K562 (cell line): Measurements from ENCODE around the gene CUL4B. TPM values are rescaled to one million over a fixed set of nuclear protein-coding genes. Genes with fewer than 3 reads are reported as not detected.

Experiments used
- CBX3 ChIP-seq, 2 experiments: IDR thresholded peaks; 1 replicate in 1 of 2; 2 replicates in 1 of 2; pipeline ENCODE4 v1.6.1; 2012; ENCODE audit warnings: inconsistent platforms in 2 of 2, low read length in 2 of 2, borderline replicate concordance in 1 of 2, control low read depth in 1 of 2
- CXXC5 ChIP-seq: fragments of 250-450 bp; sonication (Bioruptor Pico); IDR thresholded peaks from 2 replicates; pipeline ENCODE4 v1.8.0; 2022; ENCODE audit warnings: inconsistent platforms, mild to moderate bottlenecking, moderate library complexity
- E2F1 ChIP-seq: sonication (generic); formaldehyde crosslinking; IDR thresholded peaks from 2 replicates; pipeline ENCODE4 v1.8.1; 2023; ENCODE audit warnings: mild to moderate bottlenecking, missing genetic modification reagents, moderate library complexity
- ETV1 ChIP-seq: fragments of 450-650 bp; conservative IDR thresholded peaks from 2 replicates; pipeline ENCODE4 v1.6.1; 2016; ENCODE audit warnings: missing genetic modification characterization, control low read depth, low read depth, missing compliant biosample characterization
- ETV5 ChIP-seq: sonication (generic); formaldehyde crosslinking; IDR thresholded peaks from 2 replicates; pipeline ENCODE4 v1.4.0; 2020; ENCODE audit warnings: low read depth, mild to moderate bottlenecking, missing genetic modification reagents
- FOXA3 ChIP-seq, 2 experiments: fragments of 450-650 bp in 1 of 2; sonication (generic) in 1 of 2; formaldehyde crosslinking; IDR thresholded peaks in 1 of 2; conservative IDR thresholded peaks in 1 of 2; 2 replicates each; pipeline versions ENCODE4 v1.4.0 to v1.8.0; 2020 to 2022; ENCODE audit warnings: mild to moderate bottlenecking in 2 of 2, missing genetic modification reagents in 1 of 2
- GTF2E2 ChIP-seq: fragments of 200-800 bp; sonication (Bioruptor generic); IDR thresholded peaks from 2 replicates; pipeline ENCODE4 v1.6.1; 2016; ENCODE audit warnings: missing genetic modification characterization, missing compliant biosample characterization
- HDGF ChIP-seq: fragments of 450-650 bp; IDR thresholded peaks from 2 replicates; pipeline ENCODE4 v1.6.1; 2016
- HNRNPUL1 ChIP-seq: fragments of 200-400 bp; formaldehyde crosslinking; IDR thresholded peaks from 2 replicates; pipeline ENCODE4 v1.6.1; 2017; ENCODE audit warnings: low read length
- KAT7 ChIP-seq: sonication (generic); formaldehyde crosslinking; IDR thresholded peaks from 2 replicates; pipeline ENCODE4 v1.8.0; 2022; ENCODE audit warnings: missing genetic modification reagents, mild to moderate bottlenecking, borderline replicate concordance
- KLF1 ChIP-seq: fragments of 450-650 bp; IDR thresholded peaks from 2 replicates; pipeline ENCODE4 v1.6.1; 2016; ENCODE audit warnings: missing genetic modification characterization, missing compliant biosample characterization
- MAZ ChIP-seq, 2 experiments: fragments of 450-650 bp in 1 of 2; sonication (generic) in 1 of 2; formaldehyde crosslinking; IDR thresholded peaks in 1 of 2; conservative IDR thresholded peaks in 1 of 2; 2 replicates each; pipeline versions ENCODE4 v1.4.0 to v1.5.0; 2020; ENCODE audit warnings: mild to moderate bottlenecking in 1 of 2, missing genetic modification reagents in 1 of 2
- MLLT1 ChIP-seq, 2 experiments: fragments of 450-650 bp; IDR thresholded peaks; 2 replicates each; pipeline ENCODE4 v1.6.1; 2016
- PPARD ChIP-seq: fragments of 250-450 bp; sonication (Bioruptor Pico); IDR thresholded peaks from 2 replicates; pipeline ENCODE4 v1.8.0; 2022; ENCODE audit warnings: inconsistent platforms, mild to moderate bottlenecking, moderate library complexity
- PRMT5 ChIP-seq: sonication (generic); formaldehyde crosslinking; IDR thresholded peaks from 2 replicates; pipeline ENCODE4 v1.5.0; 2020; ENCODE audit warnings: missing genetic modification reagents
- SAFB2 ChIP-seq: fragments of 200-400 bp; formaldehyde crosslinking; IDR thresholded peaks from 2 replicates; pipeline ENCODE4 v1.6.1; 2018; ENCODE audit warnings: borderline replicate concordance, low read length, low read depth, moderate library complexity; ENCODE audit not compliant: severe bottlenecking
- SPI1 ChIP-seq: IDR thresholded peaks from 2 replicates; pipeline ENCODE4 v1.6.1; 2011; ENCODE audit warnings: low read depth, low read length, control low read depth, borderline replicate concordance
- TAF15 ChIP-seq: fragments of 200-400 bp; formaldehyde crosslinking; IDR thresholded peaks from 2 replicates; pipeline ENCODE4 v1.6.1; 2017; ENCODE audit warnings: mild to moderate bottlenecking, low read depth, low read length, moderate library complexity
- THRB ChIP-seq: fragments of 450-650 bp; formaldehyde crosslinking; conservative IDR thresholded peaks from 2 replicates; pipeline ENCODE4 v1.4.0; 2022; ENCODE audit warnings: mild to moderate bottlenecking, missing genetic modification characterization
- ZNF395 ChIP-seq: fragments of 200-800 bp; sonication (Bioruptor generic); IDR thresholded peaks from 2 replicates; pipeline ENCODE4 v1.6.1; 2017; ENCODE audit warnings: missing genetic modification characterization, missing compliant biosample characterization
- ZNF830 ChIP-seq: fragments of 250-450 bp; sonication (Bioruptor Pico); IDR thresholded peaks from 2 replicates; pipeline ENCODE4 v1.5.0; 2021; ENCODE audit warnings: mild to moderate bottlenecking
- polyA plus RNA-seq, 8 experiments: library from polyadenylated mRNA; depleted of rRNA in 4 of 8; stranded (reverse) in 5 of 8; unstranded in 3 of 8; fragments of >200 nt; fragmentation: Nextera tagmentation in 2 of 8; fragmentation: Illumina TruSeq in 1 of 8; extraction: Ambion mirVana in 2 of 8; extraction: Trizol in 1 of 8; gene quantifications; 2 replicates each; pipeline versions ENCODE4 v1.2.1 to v1.2.3, GENCODE V29; 2011 to 2014; ENCODE audit warnings: inconsistent platforms in 1 of 8, missing spikeins in 1 of 8
- total RNA-seq, 7 experiments: library from RNA; depleted of rRNA in 6 of 7; stranded (reverse); fragments of >200 nt in 6 of 7; fragmentation: Illumina TruSeq in 2 of 7; extraction: Trizol in 2 of 7; gene quantifications; 2 replicates each; pipeline versions ENCODE4 v1.2.1 to v1.2.3, GENCODE V29; 2011 to 2021; ENCODE audit warnings: low replicate concordance in 1 of 7

The CUL4B gene
- total and polyA plus RNA-seq, 9 of the 15 experiments (the other 6 are each of a cell fraction or from before 2014, with no cell fraction given): 15.0 to 41.7 (median 37.5) TPM

GRCh38 chrX:120561634-120562568 is 1.1 kb upstream of the CUL4B start (continued):
- TF ChIP-seq MLLT1 (IDR thresholded peaks at IDR 0.05) (peak in 1 of 2 experiments; percentile 42; a peak in 1 of 4 replicates), THRB (peak; percentile 52; the same call in 1 of the 2 replicates), FOXA3 (CRISPR knock-in tag; conservative IDR thresholded peaks at IDR 0.05 in 1 of 2, IDR thresholded peaks at IDR 0.05 in 1 of 2) (no peak), HNRNPUL1 (no peak), MAZ (CRISPR knock-in tag; conservative IDR thresholded peaks at IDR 0.05 in 1 of 2, IDR thresholded peaks at IDR 0.05 in 1 of 2) (peak in 1 of 2 experiments; percentile 35; a peak in 1 of 4 replicates), CBX3 (IDR thresholded peaks at IDR 0.05; ENCODE audit: borderline replicate concordance in 1 of 2, low read length in 2 of 2) (no peak), ZNF395 (CRISPR knock-in tag) (no peak), ETV5 (CRISPR knock-in tag) (no peak), KAT7 (no peak), SPI1 (peak; percentile 86; the same call in 1 of the 2 replicates), PRMT5 (no peak), PPARD (CRISPR knock-in tag) (no peak), ETV1 (tag) (no peak), SAFB2 (no peak), GTF2E2 (tag) (peak; percentile 57; the same call in 1 of the 2 replicates), E2F1 (CRISPR knock-in tag) (no peak), TAF15 (no peak), KLF1 (no peak), ZNF830 (CRISPR knock-in tag) (no peak), CXXC5 (no peak), HDGF (no peak)
